Panc1 (cell line): Measurements from ENCODE around the gene CUTC. TPM values are rescaled to one million over a fixed set of nuclear protein-coding genes. Genes with fewer than 3 reads are reported as not detected.

ENCODE experiments used
- ATAC-seq: fragments of 200-7000 bp; cut with Tn5 transposase; 2 replicates; pipeline ENCODE4 v1.9.1; 2020; ENCODE audit warnings: mild to moderate bottlenecking, moderate library complexity
- BruUV-seq: library from RNA; stranded (reverse); fragments of 400-500 nt; replicated peaks from 2 replicates; lab custom pipeline; 2021; lab: Mats Ljungman, UMichigan
- CTCF ChIA-PET: fragments of 300-600 bp; sonication (Branson Sonifier 250); formaldehyde crosslinking; loops from one replicate; lab custom pipeline; 2022; ENCODE audit warnings: antibody characterized with exemption; lab: Charles Lee
- POLR2A ChIA-PET: fragments of 300-600 bp; sonication (Branson Sonifier 250); formaldehyde crosslinking; loops from one replicate; lab custom pipeline; 2022; ENCODE audit warnings: antibody characterized with exemption; lab: Charles Lee
- DNase-seq: peaks from one replicate; pipeline ENCODE4 v3.0.0-alpha.2; 2010; ENCODE audit warnings: low read depth, low spot score
- H3K27ac ChIP-seq: 2 replicates; pipeline ENCODE4 v1.5.1; 2011; ENCODE audit warnings: mild to moderate bottlenecking, low read length, inconsistent platforms
- H3K27me3 ChIP-seq: fragments of 200-500 bp; sonication (Bioruptor generic); 2 replicates; pipeline ENCODE4 v1.6.0; 2014; ENCODE audit warnings: low read length, inconsistent platforms; ENCODE audit not compliant: control insufficient read depth, insufficient read depth
- H3K36me3 ChIP-seq: fragments of 200-500 bp; sonication (Bioruptor generic); 2 replicates; pipeline ENCODE4 v1.5.1; 2014; ENCODE audit warnings: inconsistent platforms, mild to moderate bottlenecking, low read length, moderate library complexity; ENCODE audit not compliant: control insufficient read depth, insufficient read depth
- H3K4me1 ChIP-seq: 2 replicates; pipeline ENCODE4 v1.5.1; 2011; ENCODE audit warnings: inconsistent platforms, mild to moderate bottlenecking, low read length, moderate library complexity; ENCODE audit not compliant: control insufficient read depth, insufficient read depth
- H3K4me3 ChIP-seq, 2 experiments: 2 replicates each; pipeline ENCODE4 v1.5.1; 2011 to 2012; ENCODE audit warnings: low read depth in 2 of 2, low read length in 2 of 2, mild to moderate bottlenecking in 2 of 2, inconsistent platforms in 1 of 2, moderate library complexity in 1 of 2
- H3K9me3 ChIP-seq: fragments of 200-500 bp; sonication (Bioruptor generic); 2 replicates; pipeline ENCODE4 v1.5.1; 2014; ENCODE audit warnings: low read depth, mild to moderate bottlenecking, inconsistent platforms, low read length, moderate library complexity; ENCODE audit not compliant: control insufficient read depth, insufficient read depth
- POLR2AphosphoS5 ChIP-seq: IDR thresholded peaks from 2 replicates; pipeline ENCODE4 v1.6.1; 2012; ENCODE audit warnings: mild to moderate bottlenecking, low read depth, low read length, moderate library complexity
- SIN3A ChIP-seq: IDR thresholded peaks from 2 replicates; pipeline ENCODE4 v1.6.1; 2012; ENCODE audit warnings: low read depth, mild to moderate bottlenecking, low read length, moderate library complexity, borderline replicate concordance; ENCODE audit not compliant: insufficient read depth
- TCF7L2 ChIP-seq: IDR thresholded peaks from 2 replicates; pipeline ENCODE4 v1.6.1; 2011; ENCODE audit warnings: mild to moderate bottlenecking, low read depth, low read length, inconsistent platforms
- in situ Hi-C: cut with HindIII; loops from 2 replicates; pipeline ENCODE4 v1.10.0; 2016; ENCODE audit warnings: low sequenced_read_pairs, low pct_unique_long_range_greater_than_20kb
- intact Hi-C: fragments of 100-400 bp; cut with micrococcal nuclease; formaldehyde crosslinking; loops from one replicate; pipeline ENCODE4 v1.10.0; 2022; ENCODE audit not compliant: unreplicated experiment
- total RNA-seq: library from RNA; stranded (reverse); gene quantifications from one replicate; pipeline ENCODE4 v1.2.1, GENCODE V29; 2021; ENCODE audit not compliant: unreplicated experiment
- TF ChIP-seq, protein P1 (sequence below), 2 experiments: IDR thresholded peaks; 2 replicates each; pipeline ENCODE4 v1.6.1; 2011 to 2012; ENCODE audit warnings: low read depth in 2 of 2, control low read depth in 1 of 2, low read length in 1 of 2, mild to moderate bottlenecking in 1 of 2, moderate library complexity in 1 of 2; ENCODE audit not compliant: insufficient read depth in 1 of 2
- TF ChIP-seq, protein P2 (sequence below): fragments of 450-650 bp; IDR thresholded peaks from 2 replicates; pipeline ENCODE4 v1.5.1; 2017; ENCODE audit warnings: mild to moderate bottlenecking

Gene CUTC
- total RNA-seq, 1 experiment from 2014 or later, result 37.0 TPM

DNA sequence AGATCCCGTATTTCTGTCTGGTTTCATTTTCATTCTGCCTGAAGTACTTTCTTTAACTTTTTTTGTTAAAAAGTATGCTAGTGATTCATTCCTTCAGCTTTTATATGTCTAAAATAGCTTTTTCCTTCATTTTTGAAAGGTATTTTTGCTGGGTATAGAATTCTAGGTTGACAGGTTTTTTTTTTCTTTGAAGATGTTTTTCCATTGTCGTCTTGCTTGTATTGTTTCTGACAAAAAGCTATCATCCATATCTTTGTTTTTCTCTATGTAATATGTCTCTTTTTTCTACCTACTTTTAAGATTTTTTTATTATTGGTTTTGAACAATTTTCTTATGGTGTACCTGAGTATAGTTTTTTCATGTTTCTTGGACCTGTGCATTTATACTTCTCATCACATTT is 8.2 kb downstream of the CUTC start:
- Histone ChIP-seq H3K4me1 (peaks cover 14% of the 10 kb centered on the region), H3K36me3 (peaks cover 66% of the 10 kb centered on the region), H3K27ac (no peak overlapping the region), H3K27me3 (no peaks in the 10 kb centered on the region), H3K4me3 (no peak overlapping the region), H3K9me3 (peaks cover 18% of the 10 kb centered on the region)
- ChIA-PET POLR2A (interaction anchor here (0.6 kb wide), 1 partner anchor 269 kb away, joined by 3 read pairs; no protein-coding TSS in a partner anchor), CTCF (no interaction called here)
- ATAC-seq, result no peak
- in situ Hi-C loops, result no loop called here
- TF ChIP-seq SIN3A (no peak), TCF7L2 (no peak)
- TF ChIP-seq, protein P1, sequence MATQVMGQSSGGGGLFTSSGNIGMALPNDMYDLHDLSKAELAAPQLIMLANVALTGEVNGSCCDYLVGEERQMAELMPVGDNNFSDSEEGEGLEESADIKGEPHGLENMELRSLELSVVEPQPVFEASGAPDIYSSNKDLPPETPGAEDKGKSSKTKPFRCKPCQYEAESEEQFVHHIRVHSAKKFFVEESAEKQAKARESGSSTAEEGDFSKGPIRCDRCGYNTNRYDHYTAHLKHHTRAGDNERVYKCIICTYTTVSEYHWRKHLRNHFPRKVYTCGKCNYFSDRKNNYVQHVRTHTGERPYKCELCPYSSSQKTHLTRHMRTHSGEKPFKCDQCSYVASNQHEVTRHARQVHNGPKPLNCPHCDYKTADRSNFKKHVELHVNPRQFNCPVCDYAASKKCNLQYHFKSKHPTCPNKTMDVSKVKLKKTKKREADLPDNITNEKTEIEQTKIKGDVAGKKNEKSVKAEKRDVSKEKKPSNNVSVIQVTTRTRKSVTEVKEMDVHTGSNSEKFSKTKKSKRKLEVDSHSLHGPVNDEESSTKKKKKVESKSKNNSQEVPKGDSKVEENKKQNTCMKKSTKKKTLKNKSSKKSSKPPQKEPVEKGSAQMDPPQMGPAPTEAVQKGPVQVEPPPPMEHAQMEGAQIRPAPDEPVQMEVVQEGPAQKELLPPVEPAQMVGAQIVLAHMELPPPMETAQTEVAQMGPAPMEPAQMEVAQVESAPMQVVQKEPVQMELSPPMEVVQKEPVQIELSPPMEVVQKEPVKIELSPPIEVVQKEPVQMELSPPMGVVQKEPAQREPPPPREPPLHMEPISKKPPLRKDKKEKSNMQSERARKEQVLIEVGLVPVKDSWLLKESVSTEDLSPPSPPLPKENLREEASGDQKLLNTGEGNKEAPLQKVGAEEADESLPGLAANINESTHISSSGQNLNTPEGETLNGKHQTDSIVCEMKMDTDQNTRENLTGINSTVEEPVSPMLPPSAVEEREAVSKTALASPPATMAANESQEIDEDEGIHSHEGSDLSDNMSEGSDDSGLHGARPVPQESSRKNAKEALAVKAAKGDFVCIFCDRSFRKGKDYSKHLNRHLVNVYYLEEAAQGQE (IDR thresholded peaks at IDR 0.05; ENCODE audit: insufficient read depth in 1 of 2, low read depth in 2 of 2, low read length in 1 of 2), result no peak
- no peak for DNase-seq
- BruUV-seq, result no TSS peak
- intact Hi-C loops, result no loop called here

DNA sequence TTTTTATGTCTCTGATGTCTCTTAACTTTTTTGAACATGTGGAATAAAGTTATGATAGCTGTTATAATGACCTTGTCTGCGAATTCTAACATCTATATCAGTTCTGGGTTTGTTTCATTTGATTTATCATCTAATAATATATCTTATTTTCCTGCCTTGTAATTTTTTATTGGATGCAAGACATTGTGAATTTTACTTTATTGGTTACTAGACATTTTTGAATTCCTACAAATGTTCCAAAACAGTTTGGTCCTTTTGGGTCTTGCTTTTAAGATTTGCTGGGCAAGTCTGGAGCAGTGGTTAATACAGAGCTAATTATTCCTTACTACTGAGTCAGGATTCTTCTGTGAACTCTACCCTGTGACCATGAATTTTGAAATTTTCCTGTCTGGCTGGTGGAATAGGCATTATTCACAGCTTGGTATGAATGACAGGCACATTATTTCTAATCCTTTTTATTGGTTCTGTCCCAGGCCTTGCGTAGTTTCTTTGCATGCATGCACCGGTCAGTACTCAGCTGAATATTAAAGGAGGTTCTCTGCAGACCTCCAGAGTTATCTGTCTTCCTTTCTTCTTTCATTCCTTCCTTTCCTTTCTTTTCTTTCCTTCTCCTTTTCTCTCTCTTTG is 9.0 kb downstream of the CUTC start:
- Histone ChIP-seq H3K9me3 (peaks cover 18% of the 10 kb centered on the region), H3K27me3 (no peaks in the 10 kb centered on the region), H3K27ac (no peak overlapping the region), H3K4me1 (peaks cover 9% of the 10 kb centered on the region), H3K36me3 (peaks cover 63% of the 10 kb centered on the region), H3K4me3 (no peak overlapping the region)
- ChIA-PET CTCF (no interaction called here), POLR2A (interaction anchor here (0.6 kb wide), 1 partner anchor 13 kb away, joined by 3 read pairs; no protein-coding TSS in a partner anchor)
- in situ Hi-C loops, result no loop called here
- intact Hi-C loops, result no loop called here
- BruUV-seq, result no TSS peak
- DNase-seq (no peak), ATAC-seq (no peak)
- TF ChIP-seq, protein P1 (IDR thresholded peaks at IDR 0.05; ENCODE audit: insufficient read depth in 1 of 2, low read depth in 2 of 2, low read length in 1 of 2), result no peak
- TF ChIP-seq, protein P2, sequence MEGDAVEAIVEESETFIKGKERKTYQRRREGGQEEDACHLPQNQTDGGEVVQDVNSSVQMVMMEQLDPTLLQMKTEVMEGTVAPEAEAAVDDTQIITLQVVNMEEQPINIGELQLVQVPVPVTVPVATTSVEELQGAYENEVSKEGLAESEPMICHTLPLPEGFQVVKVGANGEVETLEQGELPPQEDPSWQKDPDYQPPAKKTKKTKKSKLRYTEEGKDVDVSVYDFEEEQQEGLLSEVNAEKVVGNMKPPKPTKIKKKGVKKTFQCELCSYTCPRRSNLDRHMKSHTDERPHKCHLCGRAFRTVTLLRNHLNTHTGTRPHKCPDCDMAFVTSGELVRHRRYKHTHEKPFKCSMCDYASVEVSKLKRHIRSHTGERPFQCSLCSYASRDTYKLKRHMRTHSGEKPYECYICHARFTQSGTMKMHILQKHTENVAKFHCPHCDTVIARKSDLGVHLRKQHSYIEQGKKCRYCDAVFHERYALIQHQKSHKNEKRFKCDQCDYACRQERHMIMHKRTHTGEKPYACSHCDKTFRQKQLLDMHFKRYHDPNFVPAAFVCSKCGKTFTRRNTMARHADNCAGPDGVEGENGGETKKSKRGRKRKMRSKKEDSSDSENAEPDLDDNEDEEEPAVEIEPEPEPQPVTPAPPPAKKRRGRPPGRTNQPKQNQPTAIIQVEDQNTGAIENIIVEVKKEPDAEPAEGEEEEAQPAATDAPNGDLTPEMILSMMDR, result no peak
- TF ChIP-seq SIN3A (no peak), TCF7L2 (no peak), POLR2AphosphoS5 (no peak)
